B cell (primary cell): Measurements from ENCODE around the gene MAN1A1. TPM values are rescaled to one million over a fixed set of nuclear protein-coding genes. Genes with fewer than 3 reads are reported as not detected.

ENCODE experiments used
- ATAC-seq: fragments of 200-7000 bp; cut with Tn5 transposase; one replicate; pipeline ENCODE4 v1.10.0; 2021; ENCODE audit warnings: low read depth, mild to moderate bottlenecking, moderate number of reproducible peaks, moderate library complexity
- CTCF ChIA-PET: fragments of 350-600 bp; sonication (Branson Sonifier 250); formaldehyde crosslinking; loops from one replicate; lab custom pipeline; 2021; ENCODE audit warnings: antibody characterized with exemption, inconsistent platforms; lab: Charles Lee
- POLR2A ChIA-PET: fragments of 350-600 bp; sonication (Branson Sonifier 250); formaldehyde crosslinking; loops from one replicate; lab custom pipeline; 2021; ENCODE audit warnings: antibody characterized with exemption; lab: Charles Lee
- DNase-seq: peaks from one replicate; pipeline ENCODE4 v3.0.0; 2013
- H2AFZ ChIP-seq: 2 replicates; pipeline ENCODE4 v1.6.1; 2012; ENCODE audit warnings: mild to moderate bottlenecking, low read depth, low read length; ENCODE audit not compliant: insufficient read depth, poor library complexity, severe bottlenecking
- H3K27ac ChIP-seq, 2 donors: 1 replicate in 1 of 2; 2 replicates in 1 of 2; pipeline ENCODE4 v1.5.1; 2012 to 2013; ENCODE audit warnings: low read length in 2 of 2, mild to moderate bottlenecking in 2 of 2, moderate library complexity in 1 of 2
- H3K27me3 ChIP-seq, 4 experiments: fragments of 200-600 bp in 1 of 4; sonication (generic) in 1 of 4; replicated peaks in 1 of 4; 1 replicate in 2 of 4; 2 replicates in 2 of 4; pipeline versions ENCODE4 v1.6.1 to v1.7.0; 2013 to 2016; ENCODE audit warnings: low read length in 3 of 4, mild to moderate bottlenecking in 2 of 4, mixed read lengths in 1 of 4, moderate library complexity in 1 of 4; ENCODE audit not compliant: insufficient read depth in 4 of 4, control insufficient read depth in 3 of 4; ENCODE audit errors: control extremely low read depth in 1 of 4
- H3K36me3 ChIP-seq, 2 experiments: replicated peaks in 1 of 2; 1 replicate in 1 of 2; 2 replicates in 1 of 2; pipeline versions ENCODE4 v1.6.1 to v1.7.1; 2013; ENCODE audit warnings: low read length in 1 of 2; ENCODE audit not compliant: insufficient read depth in 2 of 2, control insufficient read depth in 1 of 2; ENCODE audit errors: control extremely low read depth in 1 of 2, extremely low read depth in 1 of 2
- H3K4me1 ChIP-seq, 2 donors: fragments of 200-600 bp in 1 of 2; sonication (generic) in 1 of 2; 1 replicate in 1 of 2; 2 replicates in 1 of 2; pipeline versions ENCODE4 v1.5.1 to v1.6.1; 2013 to 2017; ENCODE audit warnings: low read length in 2 of 2; ENCODE audit not compliant: control insufficient read depth in 2 of 2, insufficient read depth in 2 of 2
- H3K4me2 ChIP-seq: replicated peaks from 2 replicates; pipeline ENCODE3; 2012; ENCODE audit warnings: mild to moderate bottlenecking, low read depth, low read length; ENCODE audit not compliant: poor library complexity, severe bottlenecking
- H3K4me3 ChIP-seq, 5 experiments: fragments of 200-600 bp in 1 of 5; sonication (generic) in 1 of 5; 1 replicate in 3 of 5; 2 replicates in 2 of 5; pipeline versions ENCODE4 v1.5.1 to v1.7.0; 2011 to 2016; ENCODE audit warnings: low read length in 4 of 5, mild to moderate bottlenecking in 4 of 5, low read depth in 2 of 5, control low read depth in 1 of 5, moderate library complexity in 1 of 5; ENCODE audit not compliant: insufficient read depth in 1 of 5; ENCODE audit errors: control extremely low read depth in 1 of 5, extremely low read depth in 1 of 5
- H3K79me2 ChIP-seq: fragments of 200-600 bp; sonication (generic); one replicate; pipeline ENCODE4 v1.6.0; 2016; ENCODE audit warnings: low read length; ENCODE audit not compliant: control insufficient read depth, insufficient read depth
- H3K9ac ChIP-seq: fragments of 200-600 bp; sonication (generic); 2 replicates; pipeline ENCODE4 v1.6.1; 2017; ENCODE audit warnings: mild to moderate bottlenecking, low read length, moderate library complexity
- H3K9me3 ChIP-seq, 3 donors: one replicate each; pipeline versions ENCODE4 v1.6.1 to v1.7.1; 2013; ENCODE audit warnings: low read length in 2 of 3; ENCODE audit not compliant: control insufficient read depth in 2 of 3, insufficient read depth in 1 of 3; ENCODE audit errors: control extremely low read depth in 1 of 3
- H4K20me1 ChIP-seq: 2 replicates; pipeline ENCODE4 v1.6.0; 2012; ENCODE audit warnings: mild to moderate bottlenecking, low read length; ENCODE audit not compliant: insufficient read depth, control insufficient read depth, poor library complexity, severe bottlenecking
- H3K27ac Mint-ChIP-seq: one replicate; pipeline ENCODE4 v1.8.0; 2021; ENCODE audit warnings: mixed read lengths
- H3K27me3 Mint-ChIP-seq: one replicate; pipeline ENCODE4 v1.8.0; 2021; ENCODE audit warnings: mixed read lengths
- H3K4me1 Mint-ChIP-seq: one replicate; pipeline ENCODE4 v1.8.0; 2021; ENCODE audit warnings: mixed read lengths
- H3K4me3 Mint-ChIP-seq: one replicate; pipeline ENCODE4 v1.8.0; 2021; ENCODE audit warnings: mixed read lengths
- H3K9me3 Mint-ChIP-seq: one replicate; pipeline ENCODE4 v1.8.0; 2022; ENCODE audit warnings: mixed read lengths; ENCODE audit not compliant: insufficient read depth
- EZH2 ChIP-seq: IDR thresholded peaks from 2 replicates; pipeline ENCODE4 v1.6.1; 2012; ENCODE audit warnings: borderline replicate concordance, low read depth, mild to moderate bottlenecking, moderate library complexity, low read length; ENCODE audit not compliant: insufficient read depth, poor library complexity, severe bottlenecking
- WGBS: methylation state at CpG from one replicate; pipeline ENCODE4 v1.1.5; 2013; ENCODE audit warnings: missing lambda C conversion rate; ENCODE audit not compliant: insufficient coverage; 5-methylcytosine and 5-hydroxymethylcytosine counted together
- intact Hi-C: fragments of 100-400 bp; cut with micrococcal nuclease; formaldehyde crosslinking; loops from one replicate; pipeline ENCODE4 v1.10.0; 2022
- polyA plus RNA-seq: library from polyadenylated mRNA; depleted of rRNA; stranded (reverse); fragments of >200 nt; gene quantifications from 2 replicates; pipeline ENCODE4 v1.2.3, GENCODE V29; 2012
- total RNA-seq, 2 donors: library from RNA; stranded (reverse); fragments of 120-200 nt in 1 of 2; gene quantifications; 1 replicate in 1 of 2; 2 replicates in 1 of 2; pipeline versions ENCODE4 v1.2.3 to v1.2.4, GENCODE V29; 2013 to 2022
- TF ChIP-seq, protein P1 (sequence below): fragments of 200-600 bp; IDR thresholded peaks from one replicate; pipeline ENCODE4 v1.8.0; 2022; ENCODE audit warnings: antibody characterized with exemption, mild to moderate bottlenecking

The MAN1A1 gene
- total and polyA plus RNA-seq, 2 donors (not counting 1 experiment from before 2014, with no cell fraction given): 5.1 to 31.7 TPM

DNA sequence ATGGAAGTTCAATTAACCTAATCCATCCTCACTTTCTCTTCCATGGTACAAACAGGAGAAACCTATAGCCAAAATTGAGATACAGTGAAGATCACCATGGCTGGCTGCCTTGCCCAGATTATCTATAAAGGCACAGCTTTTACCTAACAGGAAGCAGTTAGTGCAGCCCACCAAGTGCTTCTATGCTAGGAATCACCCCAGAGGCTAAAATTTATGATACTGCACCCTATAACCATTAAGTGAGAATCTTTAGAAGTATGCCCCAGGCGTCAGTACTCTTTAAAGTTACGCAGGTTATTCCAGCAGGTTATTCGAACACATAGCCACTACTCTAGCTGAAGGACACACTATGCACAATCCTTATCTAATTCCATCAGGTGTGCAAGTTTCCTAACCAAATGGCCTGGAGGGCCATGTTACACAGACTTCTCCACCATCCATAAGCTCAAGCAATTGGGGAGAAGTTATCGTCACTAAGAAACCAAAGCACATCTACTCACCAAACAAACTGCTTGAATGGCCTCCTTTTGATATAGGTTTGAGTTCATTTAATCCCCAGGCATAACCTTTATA, 43.1 kb downstream of the MAN1A1 start:
- Histone ChIP-seq H3K27me3 (no peaks in the 10 kb centered on the region), H3K4me1 (no peaks in the 10 kb centered on the region), H3K27ac (no peak overlapping the region), H3K79me2 (peaks cover 15% of the 10 kb centered on the region), H4K20me1 (no peaks in the 10 kb centered on the region), H3K9ac (no peak overlapping the region), H3K4me2 (no peak overlapping the region), H3K9me3 (no peaks in the 10 kb centered on the region), H2AFZ (no peak overlapping the region), H3K4me3 (no peak overlapping the region), H3K36me3 (peaks cover under 1 to 7% of the 10 kb centered on the region in 2 experiments)
- TF ChIP-seq, protein P1, sequence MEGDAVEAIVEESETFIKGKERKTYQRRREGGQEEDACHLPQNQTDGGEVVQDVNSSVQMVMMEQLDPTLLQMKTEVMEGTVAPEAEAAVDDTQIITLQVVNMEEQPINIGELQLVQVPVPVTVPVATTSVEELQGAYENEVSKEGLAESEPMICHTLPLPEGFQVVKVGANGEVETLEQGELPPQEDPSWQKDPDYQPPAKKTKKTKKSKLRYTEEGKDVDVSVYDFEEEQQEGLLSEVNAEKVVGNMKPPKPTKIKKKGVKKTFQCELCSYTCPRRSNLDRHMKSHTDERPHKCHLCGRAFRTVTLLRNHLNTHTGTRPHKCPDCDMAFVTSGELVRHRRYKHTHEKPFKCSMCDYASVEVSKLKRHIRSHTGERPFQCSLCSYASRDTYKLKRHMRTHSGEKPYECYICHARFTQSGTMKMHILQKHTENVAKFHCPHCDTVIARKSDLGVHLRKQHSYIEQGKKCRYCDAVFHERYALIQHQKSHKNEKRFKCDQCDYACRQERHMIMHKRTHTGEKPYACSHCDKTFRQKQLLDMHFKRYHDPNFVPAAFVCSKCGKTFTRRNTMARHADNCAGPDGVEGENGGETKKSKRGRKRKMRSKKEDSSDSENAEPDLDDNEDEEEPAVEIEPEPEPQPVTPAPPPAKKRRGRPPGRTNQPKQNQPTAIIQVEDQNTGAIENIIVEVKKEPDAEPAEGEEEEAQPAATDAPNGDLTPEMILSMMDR: no peak
- no peak for TF ChIP-seq EZH2
- H3K4me1 Mint-ChIP-seq: peaks cover 10% of the 10 kb centered on the region
- DNase-seq (no peak), ATAC-seq (no peak)
- CTCF ChIA-PET: interaction anchor here (0.9 to 1.1 kb wide), 2 partner anchors 11 to 27 kb away, joined by 3 to 4 read pairs; no protein-coding TSS in a partner anchor
- H3K27me3 Mint-ChIP-seq: no peaks in the 10 kb centered on the region
- intact Hi-C loops: no loop called here
- no peak overlapping the region for H3K4me3 Mint-ChIP-seq
- H3K9me3 Mint-ChIP-seq: no peaks in the 10 kb centered on the region
- POLR2A ChIA-PET: no interaction called here
- 100% methylated on average over 3 of the region's 4 CpGs for WGBS
- no peak overlapping the region for H3K27ac Mint-ChIP-seq

DNA sequence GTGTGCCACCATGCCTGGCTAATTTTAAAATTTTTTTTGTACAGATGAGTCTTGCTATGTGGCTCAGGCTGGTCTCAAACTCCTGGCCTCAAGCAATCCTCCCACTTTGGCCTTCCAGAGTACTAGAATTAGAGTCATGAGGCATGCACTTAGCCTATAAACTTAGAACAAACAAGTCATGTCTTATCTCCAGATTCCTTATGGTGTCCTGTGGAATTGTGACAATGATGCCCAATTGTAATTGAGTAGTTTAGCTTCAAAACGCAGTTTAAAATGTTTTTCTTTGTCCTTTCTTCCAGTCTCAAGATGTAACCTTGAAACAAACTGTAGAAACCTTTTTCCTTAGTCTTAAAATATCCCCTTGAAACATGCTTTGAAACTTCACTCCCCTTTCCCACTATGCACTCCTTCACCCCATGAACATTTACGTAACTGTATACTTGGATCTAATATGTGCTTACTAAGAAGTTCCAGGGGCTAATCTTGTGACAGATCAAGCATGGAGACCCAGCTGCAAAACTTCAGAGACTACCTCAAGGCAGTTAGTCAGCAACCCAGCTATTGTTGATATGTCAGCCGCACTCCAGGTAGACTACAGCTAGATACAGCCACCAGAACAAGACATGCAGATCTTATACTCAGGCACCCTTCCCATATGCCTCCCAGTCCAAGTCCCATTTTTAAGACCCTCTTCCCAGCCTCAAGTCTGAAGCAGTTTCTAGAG, 46.2 kb downstream of the MAN1A1 start:
- Histone ChIP-seq H4K20me1 (no peaks in the 10 kb centered on the region), H2AFZ (no peak overlapping the region), H3K36me3 (peaks cover 3 to 11% of the 10 kb centered on the region in 2 experiments), H3K9ac (no peak overlapping the region), H3K79me2 (no peaks in the 10 kb centered on the region), H3K4me3 (no peak overlapping the region), H3K4me1 (no peaks in the 10 kb centered on the region), H3K27ac (no peak overlapping the region), H3K27me3 (no peaks in the 10 kb centered on the region), H3K9me3 (no peaks in the 10 kb centered on the region), H3K4me2 (no peak overlapping the region)
- no peaks in the 10 kb centered on the region for H3K27me3 Mint-ChIP-seq
- H3K27ac Mint-ChIP-seq: no peak overlapping the region
- DNase-seq (no peak), ATAC-seq (no peak)
- no peak for TF ChIP-seq EZH2
- TF ChIP-seq, protein P1: no peak
- H3K4me3 Mint-ChIP-seq: no peak overlapping the region
- H3K9me3 Mint-ChIP-seq: no peaks in the 10 kb centered on the region
- 100% methylated on average over 1 of the region's 3 CpGs for WGBS
- intact Hi-C loops: no loop called here
- ChIA-PET POLR2A (no interaction called here), CTCF (no interaction called here)
- H3K4me1 Mint-ChIP-seq: no peaks in the 10 kb centered on the region
